WTC11 (cell line): Measurements from ENCODE around the gene ARPC2.

Experiments used
- ATF2 ChIP-seq: sonication (generic); formaldehyde crosslinking; IDR thresholded peaks from 2 replicates; pipeline ENCODE4 v1.8.1; 2022; ENCODE audit warnings: low read depth, missing genetic modification reagents, borderline replicate concordance
- CTCF ChIP-seq: fragments of 200-600 bp; IDR thresholded peaks from 2 replicates; pipeline ENCODE4 v1.8.0; 2022; ENCODE audit warnings: antibody characterized with exemption
- RELA ChIP-seq: sonication (generic); formaldehyde crosslinking; IDR thresholded peaks from 2 replicates; pipeline ENCODE4 v1.8.1; 2022; ENCODE audit warnings: missing genetic modification reagents, mild to moderate bottlenecking, borderline replicate concordance
- ZBTB21 ChIP-seq: sonication (generic); formaldehyde crosslinking; IDR thresholded peaks from 2 replicates; pipeline ENCODE4 v1.8.1; 2023; ENCODE audit warnings: mild to moderate bottlenecking, missing genetic modification reagents, borderline replicate concordance

- no peak for TF ChIP-seq CTCF
- TF ChIP-seq RELA (CRISPR knock-in tag), result no peak
- TF ChIP-seq ZBTB21 (CRISPR knock-in tag), result no peak
- no peak for TF ChIP-seq ATF2 (CRISPR knock-in tag)
Measured at GRCh38 chr2:218216336-218216673, 684 bp upstream of the ARPC2 start.
